Activated CD4-positive, alpha-beta T cell treated with anti-CD3 and anti-CD28 coated beads for 48 hours (primary cell): ENCODE data around the gene FANCC.
"Not testable (repeated sequence)": the region's sequence is repeated elsewhere in the genome, so short reads cannot be mapped to it uniquely, and the experiment has no call there.

Experiments
- DNase-seq: peaks from one replicate; pipeline ENCODE4 v3.0.0-alpha.2; 2020

FANCC gene

GRCh38 chr9:95317119-95317892 lies at the start of gene FANCC:
FANCC (minus strand) TSS chr9:95317709; CDS start chr9:95249291, 68,418 bp downstream.
- peak; percentile 91 for DNase-seq

- no peak for DNase-seq
Measured at GRCh38 chr9:95366731-95367325, 49.3 kb upstream of the FANCC start.

GRCh38 chr9:95365766-95366165 lies 48.3 kb upstream of the FANCC start:
- DNase-seq, result no peak

GRCh38 chr9:95363051-95363841 lies 45.7 kb upstream of the FANCC start:
- no peak for DNase-seq

- no peak for DNase-seq
Measured at GRCh38 chr9:95360866-95361265, 43.4 kb upstream of the FANCC start.

- no peak for DNase-seq
Measured at GRCh38 chr9:95357316-95357715, 39.8 kb upstream of the FANCC start.

GRCh38 chr9:95355500-95355899 lies 38.0 kb upstream of the FANCC start:
- no peak for DNase-seq

GRCh38 chr9:95351051-95351450 lies 33.5 kb upstream of the FANCC start:
- DNase-seq, result no peak

GRCh38 chr9:95350266-95350665 lies 32.8 kb upstream of the FANCC start:
- no peak for DNase-seq

GRCh38 chr9:95349091-95350038 lies 31.9 kb upstream of the FANCC start:
- peak; percentile 23 for DNase-seq

GRCh38 chr9:95346021-95346420 lies 28.5 kb upstream of the FANCC start:
- DNase-seq, result no peak

GRCh38 chr9:95344735-95345325 lies 27.3 kb upstream of the FANCC start:
- no peak for DNase-seq

GRCh38 chr9:95343725-95344287 lies 26.3 kb upstream of the FANCC start:
- DNase-seq, result peak; percentile 17

GRCh38 chr9:95342571-95342970 lies 25.1 kb upstream of the FANCC start:
- no peak for DNase-seq

- no peak for DNase-seq
Measured at GRCh38 chr9:95341293-95341962, 23.9 kb upstream of the FANCC start.

- no peak for DNase-seq
Measured at GRCh38 chr9:95338243-95338642, 20.7 kb upstream of the FANCC start.

- DNase-seq, result peak; percentile 54
Measured at GRCh38 chr9:95336281-95336680, 18.8 kb upstream of the FANCC start.

- no peak for DNase-seq
Measured at GRCh38 chr9:95333426-95333825, 15.9 kb upstream of the FANCC start.

- DNase-seq, result no peak
Measured at GRCh38 chr9:95332860-95333259, 15.4 kb upstream of the FANCC start.

- DNase-seq, result no peak
Measured at GRCh38 chr9:95330720-95331404, 13.4 kb upstream of the FANCC start.

- DNase-seq, result not testable (repeated sequence)
Measured at GRCh38 chr9:95329061-95329460, 11.6 kb upstream of the FANCC start.
